ENCODE data around the gene TBKBP1.

TBKBP1 gene

DNA sequence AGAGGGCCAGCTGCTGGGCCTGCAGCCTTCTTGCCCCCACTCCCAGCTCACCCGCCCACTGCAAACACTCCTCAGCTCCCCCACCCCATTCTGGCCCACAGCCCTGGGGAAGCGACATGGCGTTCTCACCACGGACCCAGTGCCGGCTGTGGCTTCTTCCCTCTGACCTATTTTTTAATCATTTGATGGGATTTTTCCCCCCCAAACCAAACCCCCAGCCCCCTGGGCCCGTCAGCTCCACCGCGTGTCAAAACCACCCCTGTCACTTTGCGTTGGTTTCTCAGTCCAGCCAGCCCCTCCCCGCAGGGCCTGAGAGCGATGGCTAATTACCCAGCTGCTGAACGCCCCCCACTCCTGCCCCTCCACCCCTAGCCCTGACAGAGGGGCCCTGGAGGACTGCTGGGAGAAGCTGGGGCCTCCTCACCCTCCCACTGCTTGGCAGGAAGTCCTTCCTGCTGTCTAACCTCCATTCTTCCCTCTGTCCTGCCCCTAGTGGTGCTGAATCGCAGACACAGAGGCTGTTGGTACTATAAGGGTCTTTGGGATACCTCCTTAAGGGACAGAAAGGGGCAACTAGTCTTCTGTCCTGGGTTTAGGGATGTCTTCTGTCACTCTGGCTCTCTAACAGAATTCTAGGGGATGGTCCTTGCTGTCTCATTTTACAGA lies 31.6 kb downstream of the TBKBP1 start:
- Histone ChIP-seq H3K4me2 (ENCODE audit: low read length, poor library complexity, severe bottlenecking) (no peak overlapping the region), H3K9me3 (ENCODE audit: control insufficient read depth, low read length) (no peaks in the 10 kb centered on the region), H3K79me1 (replicated peaks; ENCODE audit: low read length, poor library complexity, severe bottlenecking) (no peaks in the 10 kb centered on the region), H2BK15ac (ENCODE audit: low read depth, poor library complexity, severe bottlenecking) (no peak overlapping the region), H4K91ac (ENCODE audit: low read length) (no peak overlapping the region), H3K4me1 (ENCODE audit: control insufficient read depth, insufficient read depth, low read depth, low read length) (peaks cover 11% of the 10 kb centered on the region), H3K27me3 (ENCODE audit: control insufficient read depth in 1 of 2, insufficient read depth in 1 of 2, low read length in 2 of 2) (peaks cover 83 to 84% of the 10 kb centered on the region in 2 experiments), H3K36me3 (ENCODE audit: control insufficient read depth in 1 of 2, insufficient read depth in 2 of 2, low read depth in 1 of 2, low read length in 2 of 2) (no peaks in the 10 kb centered on the region), H2AK5ac (ENCODE audit: low read length, severe bottlenecking) (no peak overlapping the region), H4K8ac (ENCODE audit: low read length) (no peak overlapping the region), H2BK5ac (ENCODE audit: low read depth, low read length, poor library complexity, severe bottlenecking) (no peak overlapping the region), H3K14ac (ENCODE audit: low read length in 2 of 2) (no peak overlapping the region), H3K4ac (ENCODE audit: low read depth in 1 of 2, low read length in 2 of 2) (no peak overlapping the region), H3K23ac (ENCODE audit: low read length in 2 of 2) (no peak overlapping the region), H3K27ac (ENCODE audit: low read length, poor library complexity, severe bottlenecking) (no peak overlapping the region), H3K4me3 (ENCODE audit: insufficient read depth in 1 of 2, low read depth in 1 of 2, low read length in 2 of 2) (no peak overlapping the region), H2AFZ (ENCODE audit: low read depth, low read length) (no peak overlapping the region), H2BK120ac (ENCODE audit: low read depth, low read length) (no peak overlapping the region), H3K18ac (ENCODE audit: low read depth in 1 of 2, low read length in 2 of 2) (no peak overlapping the region), H2BK12ac (ENCODE audit: low read length in 2 of 2) (no peak overlapping the region), H3K9ac (ENCODE audit: low read length) (no peak overlapping the region)
- DNase-seq: no peak
- WGBS: 74% methylated on average over 13 of the region's 13 CpGs

GRCh38 chr17:47726796-47727703 lies 33.1 kb downstream of the TBKBP1 start:
- Histone ChIP-seq H3K9me3 (ENCODE audit: control insufficient read depth, low read length) (no peaks in the 10 kb centered on the region), H2BK5ac (ENCODE audit: low read depth, low read length, poor library complexity, severe bottlenecking) (no peak overlapping the region), H3K27ac (ENCODE audit: low read length, poor library complexity, severe bottlenecking) (no peak overlapping the region), H3K36me3 (ENCODE audit: control insufficient read depth in 1 of 2, insufficient read depth in 2 of 2, low read depth in 1 of 2, low read length in 2 of 2) (no peaks in the 10 kb centered on the region), H2BK12ac (ENCODE audit: low read length in 2 of 2) (no peak overlapping the region), H3K23ac (ENCODE audit: low read length in 2 of 2) (no peak overlapping the region), H4K8ac (ENCODE audit: low read length) (no peak overlapping the region), H3K14ac (ENCODE audit: low read length in 2 of 2) (no peak overlapping the region), H3K4me2 (ENCODE audit: low read length, poor library complexity, severe bottlenecking) (no peak overlapping the region), H3K79me1 (replicated peaks; ENCODE audit: low read length, poor library complexity, severe bottlenecking) (no peaks in the 10 kb centered on the region), H2BK15ac (ENCODE audit: low read depth, poor library complexity, severe bottlenecking) (no peak overlapping the region), H4K91ac (ENCODE audit: low read length) (no peak overlapping the region), H3K27me3 (ENCODE audit: control insufficient read depth in 1 of 2, insufficient read depth in 1 of 2, low read length in 2 of 2) (peaks cover 80 to 84% of the 10 kb centered on the region in 2 experiments), H3K4ac (ENCODE audit: low read depth in 1 of 2, low read length in 2 of 2) (no peak overlapping the region), H3K9ac (ENCODE audit: low read length) (no peak overlapping the region), H2AK5ac (ENCODE audit: low read length, severe bottlenecking) (no peak overlapping the region), H3K4me3 (ENCODE audit: insufficient read depth in 1 of 2, low read depth in 1 of 2, low read length in 2 of 2) (no peak overlapping the region), H3K4me1 (ENCODE audit: control insufficient read depth, insufficient read depth, low read depth, low read length) (no peaks in the 10 kb centered on the region), H2BK120ac (ENCODE audit: low read depth, low read length) (no peak overlapping the region), H2AFZ (ENCODE audit: low read depth, low read length) (no peak overlapping the region), H3K18ac (ENCODE audit: low read depth in 1 of 2, low read length in 2 of 2) (no peak overlapping the region)
- 81% methylated on average over 11 of the region's 12 CpGs for WGBS
- DNase-seq: no peak

DNA sequence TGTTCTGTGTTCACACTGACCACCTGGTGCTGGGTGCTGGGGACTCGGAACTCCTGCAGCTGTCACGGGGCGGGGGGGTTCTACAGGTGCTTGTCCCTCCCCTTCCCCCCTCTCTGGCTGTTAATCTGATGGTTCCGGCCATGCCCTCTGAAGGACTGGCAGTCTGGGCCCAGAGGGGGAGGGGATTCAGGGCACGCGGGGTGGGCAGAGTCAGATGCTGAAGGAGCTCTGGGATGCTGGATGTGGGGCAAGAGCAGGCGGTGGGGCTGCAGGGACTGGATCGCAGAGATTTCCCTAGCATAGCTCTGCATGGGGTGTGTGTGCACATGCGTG lies 33.7 kb downstream of the TBKBP1 start:
- Histone ChIP-seq H2AK5ac (ENCODE audit: low read length, severe bottlenecking) (no peak overlapping the region), H2BK15ac (ENCODE audit: low read depth, poor library complexity, severe bottlenecking) (no peak overlapping the region), H2BK12ac (ENCODE audit: low read length in 2 of 2) (no peak overlapping the region), H2BK5ac (ENCODE audit: low read depth, low read length, poor library complexity, severe bottlenecking) (no peak overlapping the region), H3K9ac (ENCODE audit: low read length) (no peak overlapping the region), H4K91ac (ENCODE audit: low read length) (no peak overlapping the region), H3K14ac (ENCODE audit: low read length in 2 of 2) (no peak overlapping the region), H3K27ac (ENCODE audit: low read length, poor library complexity, severe bottlenecking) (no peak overlapping the region), H3K4me1 (ENCODE audit: control insufficient read depth, insufficient read depth, low read depth, low read length) (no peaks in the 10 kb centered on the region), H3K4ac (ENCODE audit: low read depth in 1 of 2, low read length in 2 of 2) (no peak overlapping the region), H2AFZ (ENCODE audit: low read depth, low read length) (no peak overlapping the region), H3K18ac (ENCODE audit: low read depth in 1 of 2, low read length in 2 of 2) (no peak overlapping the region), H3K4me2 (ENCODE audit: low read length, poor library complexity, severe bottlenecking) (no peak overlapping the region), H3K79me1 (replicated peaks; ENCODE audit: low read length, poor library complexity, severe bottlenecking) (no peaks in the 10 kb centered on the region), H3K9me3 (ENCODE audit: control insufficient read depth, low read length) (no peaks in the 10 kb centered on the region), H3K36me3 (ENCODE audit: control insufficient read depth in 1 of 2, insufficient read depth in 2 of 2, low read depth in 1 of 2, low read length in 2 of 2) (no peaks in the 10 kb centered on the region), H3K23ac (ENCODE audit: low read length in 2 of 2) (no peak overlapping the region), H3K27me3 (ENCODE audit: control insufficient read depth in 1 of 2, insufficient read depth in 1 of 2, low read length in 2 of 2) (peaks cover 82 to 84% of the 10 kb centered on the region in 2 experiments), H3K4me3 (ENCODE audit: insufficient read depth in 1 of 2, low read depth in 1 of 2, low read length in 2 of 2) (no peak overlapping the region), H4K8ac (ENCODE audit: low read length) (no peak overlapping the region), H2BK120ac (ENCODE audit: low read depth, low read length) (no peak overlapping the region)
- WGBS: 84% methylated on average over 8 of the region's 9 CpGs
- DNase-seq: no peak

- Histone ChIP-seq H3K4ac (ENCODE audit: low read depth in 1 of 2, low read length in 2 of 2) (no peak overlapping the region), H4K8ac (ENCODE audit: low read length) (no peak overlapping the region), H3K4me1 (ENCODE audit: control insufficient read depth, insufficient read depth, low read depth, low read length) (peaks cover 7% of the 10 kb centered on the region), H2BK5ac (ENCODE audit: low read depth, low read length, poor library complexity, severe bottlenecking) (no peak overlapping the region), H3K18ac (ENCODE audit: low read depth in 1 of 2, low read length in 2 of 2) (no peak overlapping the region), H3K27me3 (ENCODE audit: control insufficient read depth in 1 of 2, insufficient read depth in 1 of 2, low read length in 2 of 2) (peaks cover 86 to 87% of the 10 kb centered on the region in 2 experiments), H4K91ac (ENCODE audit: low read length) (no peak overlapping the region), H3K4me3 (ENCODE audit: insufficient read depth in 1 of 2, low read depth in 1 of 2, low read length in 2 of 2) (no peak overlapping the region), H3K23ac (ENCODE audit: low read length in 2 of 2) (no peak overlapping the region), H3K9me3 (ENCODE audit: control insufficient read depth, low read length) (no peaks in the 10 kb centered on the region), H3K4me2 (ENCODE audit: low read length, poor library complexity, severe bottlenecking) (no peak overlapping the region), H3K9ac (ENCODE audit: low read length) (no peak overlapping the region), H2AFZ (ENCODE audit: low read depth, low read length) (no peak overlapping the region), H3K27ac (ENCODE audit: low read length, poor library complexity, severe bottlenecking) (no peak overlapping the region), H2AK5ac (ENCODE audit: low read length, severe bottlenecking) (no peak overlapping the region), H3K36me3 (ENCODE audit: control insufficient read depth in 1 of 2, insufficient read depth in 2 of 2, low read depth in 1 of 2, low read length in 2 of 2) (no peaks in the 10 kb centered on the region), H3K14ac (ENCODE audit: low read length in 2 of 2) (no peak overlapping the region), H2BK12ac (ENCODE audit: low read length in 2 of 2) (no peak overlapping the region), H3K79me1 (replicated peaks; ENCODE audit: low read length, poor library complexity, severe bottlenecking) (no peaks in the 10 kb centered on the region), H2BK120ac (ENCODE audit: low read depth, low read length) (no peak overlapping the region), H2BK15ac (ENCODE audit: low read depth, poor library complexity, severe bottlenecking) (no peak overlapping the region)
- WGBS: 92% methylated on average over 4 of the region's 4 CpGs
- DNase-seq: no peak
Measured at GRCh38 chr17:47728214-47728877, 34.4 kb downstream of the TBKBP1 start.

Data from mesenchymal stem cell (in vitro differentiated cells and primary cell).